GOT3 (cell line): Measurements from ENCODE around the gene NT5C1B.
"Not testable (repeated sequence)": the region's sequence is repeated elsewhere in the genome, so short reads cannot be mapped to it uniquely, and the experiment has no call there.

ENCODE experiments used
- DNase-seq: peaks from one replicate; lab custom pipeline; 2025; ENCODE audit warnings: mixed read lengths; lab: John Stamatoyannopoulos, UW

NT5C1B gene

GRCh38 chr2:18589354-18589753 is at the start of gene NT5C1B:
Gene NT5C1B (minus strand): TSS chr2:18589569. CDS start chr2:18589468, 101 bp downstream.
- DNase-seq, result no peak

- DNase-seq, result no peak
Observed at GRCh38 chr2:18637196-18637595, 47.8 kb upstream of the NT5C1B start.

- not testable (repeated sequence) for DNase-seq
Observed at GRCh38 chr2:18632699-18633098, 43.3 kb upstream of the NT5C1B start.

- DNase-seq, result no peak
Observed at GRCh38 chr2:18630941-18631340, 41.6 kb upstream of the NT5C1B start.

GRCh38 chr2:18630541-18630940 is 41.2 kb upstream of the NT5C1B start:
- no peak for DNase-seq

- DNase-seq, result no peak
Observed at GRCh38 chr2:18630101-18630500, 40.7 kb upstream of the NT5C1B start.

- no peak for DNase-seq
Observed at GRCh38 chr2:18626958-18627650, 37.7 kb upstream of the NT5C1B start.

- no peak for DNase-seq
Observed at GRCh38 chr2:18626256-18626668, 36.9 kb upstream of the NT5C1B start.

GRCh38 chr2:18625563-18625962 is 36.2 kb upstream of the NT5C1B start:
- no peak for DNase-seq

GRCh38 chr2:18623782-18624181 is 34.4 kb upstream of the NT5C1B start:
- no peak for DNase-seq

- DNase-seq, result no peak
Observed at GRCh38 chr2:18620867-18621632, 31.7 kb upstream of the NT5C1B start.

GRCh38 chr2:18619091-18619490 is 29.7 kb upstream of the NT5C1B start:
- no peak for DNase-seq

GRCh38 chr2:18614041-18614440 is 24.7 kb upstream of the NT5C1B start:
- no peak for DNase-seq

GRCh38 chr2:18612133-18612532 is 22.8 kb upstream of the NT5C1B start:
- no peak for DNase-seq

GRCh38 chr2:18611604-18612003 is 22.2 kb upstream of the NT5C1B start:
- no peak for DNase-seq

- no peak for DNase-seq
Observed at GRCh38 chr2:18611184-18611583, 21.8 kb upstream of the NT5C1B start.

GRCh38 chr2:18610651-18611050 is 21.3 kb upstream of the NT5C1B start:
- DNase-seq, result no peak

GRCh38 chr2:18610090-18610489 is 20.7 kb upstream of the NT5C1B start:
- no peak for DNase-seq

GRCh38 chr2:18605115-18605514 is 15.7 kb upstream of the NT5C1B start:
- DNase-seq, result no peak

- DNase-seq, result no peak
Observed at GRCh38 chr2:18604531-18604885, 15.1 kb upstream of the NT5C1B start.

- no peak for DNase-seq
Observed at GRCh38 chr2:18603854-18604530, 14.6 kb upstream of the NT5C1B start.

GRCh38 chr2:18602298-18602697 is 12.9 kb upstream of the NT5C1B start:
- no peak for DNase-seq

- DNase-seq, result no peak
Observed at GRCh38 chr2:18600255-18600613, 10.9 kb upstream of the NT5C1B start.
